ENCODE data around the gene MRTFA. TPM values are rescaled to one million over a fixed set of nuclear protein-coding genes. Genes with fewer than 3 reads are reported as not detected.

Gene MRTFA
- total RNA-seq, 2 donors from 2014 or later, result 71.0 to 104 TPM

- H3K27me3 ChIP-seq (replicated peaks; ENCODE audit: insufficient read depth), result no peaks in the 10 kb centered on the region
- TF ChIP-seq CTCF (IDR thresholded peaks at IDR 0.05) (no peak), POLR2AphosphoS5 (IDR thresholded peaks at IDR 0.05) (no peak), POLR2A (IDR thresholded peaks at IDR 0.05) (no peak)
- H3K4me1 ChIP-seq (replicated peaks), result no peaks in the 10 kb centered on the region
- WGBS, result 95% methylated on average over 3 of the region's 3 CpGs
- H3K36me3 ChIP-seq, result peaks cover 0 to 11% of the 10 kb centered on the region in 2 donors
- intact Hi-C loops (cut with DNase I), result no loop called here
- no peaks in the 10 kb centered on the region for H3K9me3 ChIP-seq
- no peak overlapping the region for H3K27ac ChIP-seq
- DNase-seq (ENCODE audit: low spot score), result no peak
- no peak overlapping the region for H3K4me3 ChIP-seq
Measured at GRCh38 chr22:40368836-40369235, 267.7 kb downstream of the MRTFA start.

- TF ChIP-seq POLR2A (IDR thresholded peaks at IDR 0.05), result no peak
- no peak for TF ChIP-seq POLR2AphosphoS5 (IDR thresholded peaks at IDR 0.05)
- TF ChIP-seq CTCF (IDR thresholded peaks at IDR 0.05), result no peak
- WGBS, result 90% methylated on average over 6 of the region's 6 CpGs
- no peaks in the 10 kb centered on the region for H3K27me3 ChIP-seq (replicated peaks; ENCODE audit: insufficient read depth)
- no peak for DNase-seq (ENCODE audit: low spot score)
- intact Hi-C loops (cut with DNase I), result no loop called here
- H3K36me3 ChIP-seq, result peaks cover 0 to 11% of the 10 kb centered on the region in 2 donors
- no peaks in the 10 kb centered on the region for H3K9me3 ChIP-seq
- no peaks in the 10 kb centered on the region for H3K4me1 ChIP-seq (replicated peaks)
- no peak overlapping the region for H3K4me3 ChIP-seq
- peak overlapping the region; percentile 12 to 54 for H3K27ac ChIP-seq
Measured at GRCh38 chr22:40368016-40368415, 268.5 kb downstream of the MRTFA start.

- Histone ChIP-seq H3K36me3 (peaks cover 4 to 15% of the 10 kb centered on the region in 2 donors), H3K4me1 (replicated peaks) (no peaks in the 10 kb centered on the region), H3K27me3 (replicated peaks; ENCODE audit: insufficient read depth) (no peaks in the 10 kb centered on the region), H3K27ac (peak overlapping the region; percentile 12 to 54), H3K9me3 (no peaks in the 10 kb centered on the region), H3K4me3 (no peak overlapping the region)
- peak; percentile 73 for TF ChIP-seq POLR2AphosphoS5 (IDR thresholded peaks at IDR 0.05)
- no peak for TF ChIP-seq POLR2A (IDR thresholded peaks at IDR 0.05)
- 46% methylated on average over 6 of the region's 6 CpGs for WGBS
- intact Hi-C loops (cut with DNase I), result no loop called here
- peak; percentile 71 for DNase-seq (ENCODE audit: low spot score)
Measured at GRCh38 chr22:40367342-40367741, 269.2 kb downstream of the MRTFA start.

GRCh38 chr22:40366068-40366467 lies 270.5 kb downstream of the MRTFA start:
- Histone ChIP-seq H3K4me1 (replicated peaks) (no peaks in the 10 kb centered on the region), H3K27ac (no peak overlapping the region), H3K27me3 (replicated peaks; ENCODE audit: insufficient read depth) (no peaks in the 10 kb centered on the region), H3K4me3 (no peak overlapping the region), H3K9me3 (no peaks in the 10 kb centered on the region), H3K36me3 (peaks cover 15 to 28% of the 10 kb centered on the region in 2 donors)
- intact Hi-C loops (cut with DNase I), result no loop called here
- TF ChIP-seq CTCF (IDR thresholded peaks at IDR 0.05), result no peak
- TF ChIP-seq POLR2A (IDR thresholded peaks at IDR 0.05), result no peak
- TF ChIP-seq POLR2AphosphoS5 (IDR thresholded peaks at IDR 0.05), result no peak
- no peak for DNase-seq (ENCODE audit: low spot score)
- WGBS, result 97% methylated on average over 2 of the region's 2 CpGs

- H3K4me3 ChIP-seq, result no peak overlapping the region
- H3K4me1 ChIP-seq (replicated peaks), result no peaks in the 10 kb centered on the region
- no peak overlapping the region for H3K27ac ChIP-seq
- H3K36me3 ChIP-seq, result peaks cover 17 to 30% of the 10 kb centered on the region in 2 donors
- intact Hi-C loops (cut with DNase I), result no loop called here
- 80% methylated on average over 1 of the region's 1 CpG for whole genome bisulfite sequencing
- DNase-seq (ENCODE audit: low spot score), result no peak
- TF ChIP-seq POLR2AphosphoS5 (IDR thresholded peaks at IDR 0.05) (no peak), CTCF (IDR thresholded peaks at IDR 0.05) (no peak), POLR2A (IDR thresholded peaks at IDR 0.05) (no peak)
- H3K27me3 ChIP-seq (replicated peaks; ENCODE audit: insufficient read depth), result no peaks in the 10 kb centered on the region
- no peaks in the 10 kb centered on the region for H3K9me3 ChIP-seq
Measured at GRCh38 chr22:40364431-40364830, 272.1 kb downstream of the MRTFA start.

Measured in prostate gland (tissue), 2 donors.